DMS53 treated with DMSO at 0.1 percent for 48 hours (cell line): ENCODE measurements around the gene FOXN3.

Source experiments
- DNase-seq: peaks from one replicate; lab custom pipeline; 2025; ENCODE audit not compliant: unreplicated experiment; lab: John Stamatoyannopoulos, UW

The FOXN3 gene

DNA sequence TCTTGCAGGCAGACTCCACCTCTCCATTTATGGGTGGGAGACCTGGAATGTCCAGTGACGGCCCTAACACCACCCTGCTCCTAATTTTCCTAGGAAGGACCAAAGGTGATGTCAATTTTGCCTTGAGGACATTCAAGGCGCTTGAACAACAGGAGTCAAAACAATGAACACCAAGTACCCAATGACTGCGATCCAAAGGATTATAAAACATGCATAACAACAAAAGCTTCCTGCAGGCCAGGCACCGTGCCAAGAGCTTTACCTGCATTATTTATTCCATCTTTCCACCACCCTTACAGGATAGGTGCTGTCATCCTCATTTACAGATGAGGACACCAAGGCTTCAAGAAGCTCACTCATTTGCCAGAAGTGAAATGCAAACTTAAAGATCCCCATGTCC lies 15.2 kb upstream of the FOXN3 start:
- DNase-seq: no peak

DNA sequence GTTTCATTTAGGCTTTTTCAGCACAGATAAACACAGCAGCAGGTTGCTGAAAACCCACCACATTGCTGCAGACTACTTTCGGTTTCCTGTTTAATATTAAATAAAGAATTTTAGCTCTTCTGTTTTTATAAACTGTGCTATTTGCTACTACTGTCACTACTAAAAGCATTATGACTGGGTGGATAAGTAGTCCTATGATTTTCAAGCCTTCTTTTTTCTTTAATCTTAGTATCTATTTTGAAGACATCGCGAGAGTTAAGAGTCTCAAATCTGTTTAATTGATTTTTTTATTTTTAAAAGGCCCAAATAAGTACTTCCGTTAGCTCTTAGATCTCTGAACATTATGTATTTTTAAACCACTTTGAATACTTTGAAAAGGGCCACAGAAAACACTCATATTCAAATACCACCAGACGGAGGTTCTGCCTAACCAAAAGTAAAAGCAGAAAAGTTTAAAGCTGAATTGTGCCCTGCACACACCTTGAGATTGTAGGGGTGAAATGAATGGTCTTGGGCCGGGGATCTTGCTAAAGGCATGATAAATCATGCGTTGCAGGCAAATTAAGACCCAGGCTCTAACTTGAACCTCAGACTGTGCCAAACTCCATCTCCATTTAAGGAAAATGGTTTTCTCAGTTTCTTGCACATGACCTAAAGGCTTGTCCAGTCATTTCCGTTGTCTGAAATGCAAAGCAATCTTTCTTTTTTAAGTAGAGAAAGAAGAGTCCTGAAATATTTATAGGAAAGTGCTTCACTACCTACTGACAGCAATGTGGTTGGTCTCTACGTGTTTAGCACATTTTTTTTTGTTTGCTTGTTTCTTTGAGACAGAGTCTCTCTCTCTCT lies 13.6 kb upstream of the FOXN3 start:
- no peak for DNase-seq

DNA sequence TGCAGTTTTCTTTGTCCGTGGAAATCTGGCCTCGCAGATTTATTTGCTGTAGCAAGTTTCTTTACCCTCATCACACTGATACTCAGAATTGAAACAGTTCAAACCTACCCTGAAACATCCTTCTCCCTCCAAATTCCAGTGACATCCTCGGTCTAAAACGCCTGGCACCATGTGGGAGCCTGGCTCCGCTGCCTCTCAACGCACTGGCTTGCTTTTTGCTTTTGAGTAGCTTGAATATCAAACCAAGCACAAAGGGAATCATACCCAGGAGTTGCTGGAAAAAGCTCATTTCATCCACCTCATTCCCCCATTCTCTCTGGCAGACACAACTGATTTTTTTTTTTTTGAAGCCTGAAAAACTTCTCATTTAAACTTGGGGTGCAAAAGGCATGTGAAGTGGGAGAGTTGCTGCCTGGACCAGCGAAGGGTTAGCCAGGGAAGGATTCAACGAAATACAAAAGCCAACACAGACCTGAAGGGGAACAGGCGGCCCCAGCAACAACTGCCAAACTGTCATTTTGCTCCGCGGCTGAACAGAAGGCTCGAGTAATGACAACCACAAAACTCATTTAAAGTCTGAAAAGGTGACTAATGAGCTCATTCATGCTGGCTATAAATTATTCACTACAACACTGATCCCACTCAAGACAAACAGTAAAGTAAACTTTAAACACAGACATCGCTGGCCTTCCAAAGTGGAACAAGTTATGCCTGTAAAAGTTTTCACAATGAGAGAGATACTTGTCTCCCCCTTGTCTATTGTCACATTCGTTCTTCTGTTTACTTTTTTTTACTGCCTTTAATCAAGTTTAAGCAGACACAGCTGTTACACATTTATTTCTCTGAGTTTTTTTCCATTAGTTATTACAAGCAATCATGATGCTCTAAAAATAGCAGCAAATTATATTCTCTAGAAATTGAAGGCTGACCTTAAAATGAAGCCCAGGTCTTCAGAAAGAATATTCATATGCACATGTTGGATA lies 12.5 kb upstream of the FOXN3 start:
- no peak for DNase-seq

DNA sequence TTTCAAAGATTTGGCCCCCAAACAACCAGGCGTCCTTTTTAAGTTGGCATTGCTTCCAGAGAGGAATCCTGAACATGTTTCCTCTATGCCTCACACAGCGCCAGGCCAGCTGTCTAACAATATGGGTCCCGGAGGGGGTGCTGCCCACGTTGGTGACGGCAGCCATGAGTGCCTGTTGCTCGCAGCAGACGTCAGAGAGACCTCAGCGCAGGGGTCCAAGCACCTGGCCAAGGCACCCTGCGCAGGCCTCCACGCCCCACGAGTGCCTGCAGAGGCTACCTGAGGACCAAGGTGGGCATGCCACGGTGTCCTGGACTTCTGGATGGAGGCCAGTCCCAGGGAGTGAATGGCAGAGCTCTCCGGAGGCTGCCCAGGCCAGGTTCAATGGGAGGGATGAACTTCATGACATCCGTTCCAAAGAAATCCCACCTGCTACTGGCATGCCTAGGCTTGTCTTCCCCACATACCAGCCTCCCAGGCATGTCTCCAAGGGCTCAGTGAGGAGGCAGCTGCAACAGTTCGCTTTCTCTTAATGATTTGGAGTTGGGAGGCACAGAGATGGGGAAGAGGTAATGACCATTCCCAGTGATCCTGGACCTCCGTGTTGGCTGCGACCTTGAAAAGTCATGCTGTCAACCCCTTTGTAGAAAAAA lies 11.6 kb upstream of the FOXN3 start:
- DNase-seq: no peak

DNA sequence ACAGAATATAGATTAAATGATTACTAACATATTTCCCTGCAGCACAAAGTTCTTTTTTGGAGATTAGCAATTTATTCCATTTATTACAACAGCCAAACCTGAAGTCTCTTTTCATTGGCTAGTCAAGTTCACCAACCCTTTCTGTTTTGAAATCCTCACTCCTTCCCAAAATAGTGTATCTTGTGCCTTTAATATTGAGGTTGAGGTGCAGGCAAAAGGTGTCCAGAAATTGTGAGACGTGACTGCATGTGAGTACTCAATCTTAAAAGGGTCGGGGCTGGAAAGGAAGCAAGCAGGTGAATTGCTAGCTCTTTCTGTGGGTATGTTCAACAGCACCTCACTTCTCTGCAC lies 11.1 kb upstream of the FOXN3 start:
- DNase-seq: no peak

DNA sequence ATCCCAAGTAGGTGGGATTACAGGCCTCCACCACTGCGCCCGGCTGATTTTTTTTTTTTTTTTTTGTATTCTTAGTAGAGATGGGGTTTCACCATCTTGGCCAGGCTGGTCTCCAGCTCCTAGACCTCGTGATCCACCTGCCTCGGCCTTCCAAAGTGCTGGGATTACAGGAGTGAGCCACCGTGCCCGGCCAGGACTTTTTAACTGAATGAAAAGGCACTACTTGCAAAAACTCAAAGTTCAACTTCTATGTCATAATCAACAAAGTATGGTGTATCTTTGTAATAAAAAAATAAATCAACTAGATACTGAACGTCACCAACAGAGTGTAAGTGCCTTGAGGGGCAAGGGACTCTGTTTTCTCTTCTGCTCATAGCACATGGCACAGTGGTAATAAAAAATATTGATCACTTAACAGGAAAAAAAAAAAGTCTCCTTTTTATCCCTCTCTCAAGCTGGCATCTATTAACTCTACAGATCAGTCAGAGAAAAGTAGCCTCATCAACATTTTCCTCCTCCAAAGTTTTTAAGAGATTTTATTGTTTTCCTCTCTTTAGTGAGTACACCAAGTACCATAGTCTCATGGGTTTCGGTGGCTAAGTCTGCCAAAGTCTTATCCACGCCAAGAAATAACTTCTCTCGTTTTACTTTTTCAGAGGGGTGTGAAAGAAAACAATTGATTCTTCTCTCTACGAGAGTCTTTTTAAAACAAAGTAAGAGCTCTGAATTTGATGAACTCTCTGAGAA lies 10.6 kb upstream of the FOXN3 start:
- DNase-seq: no peak

DNA sequence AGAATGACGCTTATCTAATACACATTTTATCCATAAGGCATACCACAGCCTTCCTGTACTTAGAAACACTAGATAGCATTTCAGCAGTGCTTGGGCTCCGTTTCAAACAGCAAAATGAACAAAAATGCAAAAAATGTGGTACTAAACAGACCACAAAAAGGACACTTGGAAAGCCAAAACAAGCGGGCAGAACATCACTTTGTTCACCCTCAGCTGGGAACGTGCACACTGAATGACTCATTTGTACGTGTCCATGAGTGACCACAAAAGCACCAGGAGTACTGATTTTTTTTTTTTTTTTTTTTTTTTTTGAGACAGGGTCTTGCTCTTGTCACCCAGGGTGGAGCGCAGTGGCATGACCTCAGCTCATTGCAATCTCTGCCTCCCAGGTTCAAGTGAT lies 8.9 kb upstream of the FOXN3 start:
- no peak for DNase-seq

DNA sequence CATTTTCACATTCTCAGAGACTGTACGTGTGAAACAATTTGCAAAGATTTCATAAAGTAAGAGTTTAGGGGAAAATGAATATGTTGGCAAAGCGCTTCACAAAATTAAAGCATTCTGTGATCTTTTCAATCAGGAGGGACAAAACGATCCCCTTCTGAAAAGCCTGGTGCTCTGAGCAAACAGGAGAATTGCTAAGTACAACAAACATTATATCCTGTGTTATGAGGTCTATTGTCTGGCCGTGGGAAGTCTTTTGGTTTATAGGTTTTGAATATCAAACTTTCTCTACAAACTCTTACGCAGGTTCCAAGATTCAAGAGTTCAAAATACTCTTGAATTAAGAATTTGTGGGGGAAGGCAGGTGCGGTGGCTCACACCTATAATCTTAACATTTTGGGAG lies 7.2 kb upstream of the FOXN3 start:
- DNase-seq: no peak

DNA sequence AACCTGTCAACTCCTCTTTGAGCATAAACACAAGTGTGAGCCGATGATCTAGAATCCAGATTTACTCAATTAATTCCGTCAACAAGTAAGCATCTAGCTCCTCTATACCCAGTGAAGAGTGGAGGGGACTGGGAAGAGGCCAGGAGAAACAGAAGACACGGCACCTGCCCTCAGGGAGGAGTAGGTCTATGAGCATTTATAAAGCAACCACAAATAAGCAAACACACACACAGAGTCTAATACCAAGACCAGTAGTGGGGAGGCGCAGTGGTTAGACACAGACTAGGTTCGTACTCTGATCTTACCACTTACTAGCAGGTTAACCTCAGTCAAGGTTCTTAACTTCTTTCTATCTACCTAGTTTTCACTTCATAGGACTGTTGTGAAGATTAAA lies 5.9 kb upstream of the FOXN3 start:
- DNase-seq: no peak

DNA sequence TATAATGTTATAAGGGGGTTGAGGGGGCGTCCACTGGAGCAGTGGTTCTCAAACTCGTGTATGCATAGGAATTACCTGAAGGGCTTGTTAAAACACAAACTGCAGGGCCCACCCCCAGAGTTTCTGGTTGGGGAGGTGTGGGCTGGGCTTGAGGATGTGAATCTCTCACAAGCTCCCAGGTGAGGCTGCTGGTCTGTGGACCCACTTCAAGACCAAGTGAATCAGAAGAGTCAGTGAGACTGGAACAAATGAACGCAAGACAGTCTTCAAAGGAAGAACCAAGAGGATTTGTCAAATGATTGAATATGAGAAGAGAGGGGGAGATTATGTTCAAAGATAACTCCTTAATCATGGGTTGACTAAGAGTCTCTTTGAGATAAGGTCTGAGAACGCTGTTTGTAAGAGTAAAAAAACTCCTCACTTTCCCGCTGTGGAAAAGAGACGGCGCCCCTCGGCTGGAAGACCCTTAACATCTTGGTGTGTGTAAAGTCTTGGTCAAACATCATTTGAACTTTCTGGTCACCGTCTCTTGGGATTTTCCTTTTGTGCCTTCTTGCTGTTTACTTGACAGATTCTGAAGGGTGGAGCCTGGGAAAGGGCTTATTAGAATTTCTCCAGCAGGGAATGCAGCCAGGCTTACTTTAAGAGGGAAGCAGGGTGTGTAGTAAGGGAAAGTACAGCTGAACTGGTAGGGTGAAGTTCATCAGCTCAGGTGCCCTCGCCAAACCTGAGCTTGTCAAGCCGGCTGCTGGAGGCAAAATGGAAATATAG lies 5.3 kb upstream of the FOXN3 start:
- no peak for DNase-seq

DNA sequence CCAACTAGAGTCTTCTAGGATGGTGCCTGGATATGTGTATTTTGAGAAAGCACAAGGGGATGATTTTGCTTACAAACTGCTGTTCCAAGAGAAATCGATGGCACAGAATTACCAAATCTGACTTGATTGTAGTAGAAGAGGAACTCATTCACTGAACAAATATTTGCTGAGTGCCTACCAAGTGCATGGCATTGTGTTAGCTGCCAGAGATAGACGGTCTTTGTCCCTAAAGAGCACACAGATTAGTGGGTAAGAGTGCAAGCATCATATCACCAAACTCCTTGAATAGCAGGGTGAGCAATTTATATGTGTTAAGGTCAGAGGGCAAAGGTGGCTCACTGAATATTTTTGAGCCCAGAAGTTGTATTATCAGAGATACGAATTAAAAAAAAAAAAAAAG lies 3.5 kb upstream of the FOXN3 start:
- peak; percentile 12 for DNase-seq

DNA sequence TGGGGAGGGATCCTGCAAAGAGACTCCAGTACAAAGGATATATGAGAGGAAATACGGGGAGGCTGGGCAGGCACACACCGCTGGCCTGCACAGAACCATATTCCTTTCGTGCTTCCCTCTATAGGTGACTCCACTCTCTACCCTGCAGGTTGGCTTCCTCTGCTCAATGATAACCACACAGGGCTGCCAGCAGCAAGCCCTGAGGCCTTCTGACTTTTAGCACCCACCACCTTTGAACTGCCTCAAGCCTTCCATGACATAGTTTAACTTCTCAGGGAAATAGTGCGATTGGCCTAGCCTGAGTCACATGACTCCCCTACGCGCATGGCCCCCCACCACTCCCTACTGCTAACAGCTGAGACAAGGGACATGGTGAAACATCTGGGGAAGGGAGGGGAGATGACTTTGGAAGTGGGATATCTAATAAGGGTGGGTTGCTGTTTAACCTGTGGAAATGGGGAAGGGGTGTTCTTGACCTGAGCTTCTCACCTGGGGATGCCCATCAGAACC lies 3.0 kb upstream of the FOXN3 start:
- DNase-seq: no peak

DNA sequence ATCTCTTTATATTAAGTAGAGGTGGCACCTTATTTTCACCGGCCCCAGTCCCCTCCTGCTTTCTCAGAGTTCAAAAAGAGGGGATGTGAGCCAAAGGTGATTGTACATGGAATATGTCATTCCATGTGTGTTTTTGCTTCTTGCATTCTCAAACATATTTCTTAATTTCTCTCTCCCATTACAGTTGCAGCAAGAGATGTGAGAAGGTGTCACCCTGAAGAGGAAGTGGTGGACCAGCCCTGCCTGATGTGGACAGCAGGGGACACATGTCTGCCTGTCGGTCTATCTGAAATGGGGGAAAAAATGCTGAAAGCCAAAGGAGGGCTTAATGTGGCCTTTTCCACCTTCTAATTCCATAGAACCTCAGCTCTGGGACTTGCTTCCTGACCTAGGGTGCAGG lies 1.9 kb upstream of the FOXN3 start:
- DNase-seq: no peak

DNA sequence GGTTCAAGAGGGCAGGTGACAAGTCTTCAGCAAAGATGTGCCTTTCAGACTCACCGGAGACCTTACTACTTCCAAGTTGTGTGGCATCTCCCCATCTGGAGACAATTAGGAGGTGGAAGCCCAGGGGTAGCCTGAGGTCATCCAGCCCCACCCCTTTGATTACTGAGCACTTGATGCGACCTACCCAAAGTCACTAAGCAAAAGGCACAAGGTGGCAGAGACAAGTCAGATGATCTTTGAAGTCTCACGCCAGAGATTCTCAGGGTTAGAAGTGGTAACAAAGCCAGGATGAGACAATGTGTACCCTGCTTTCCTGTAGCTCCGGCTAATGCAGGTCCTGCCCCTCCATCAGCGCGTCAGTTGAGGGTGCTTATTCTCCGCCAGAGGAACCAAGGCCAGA lies 1.4 kb upstream of the FOXN3 start:
- no peak for DNase-seq

DNA sequence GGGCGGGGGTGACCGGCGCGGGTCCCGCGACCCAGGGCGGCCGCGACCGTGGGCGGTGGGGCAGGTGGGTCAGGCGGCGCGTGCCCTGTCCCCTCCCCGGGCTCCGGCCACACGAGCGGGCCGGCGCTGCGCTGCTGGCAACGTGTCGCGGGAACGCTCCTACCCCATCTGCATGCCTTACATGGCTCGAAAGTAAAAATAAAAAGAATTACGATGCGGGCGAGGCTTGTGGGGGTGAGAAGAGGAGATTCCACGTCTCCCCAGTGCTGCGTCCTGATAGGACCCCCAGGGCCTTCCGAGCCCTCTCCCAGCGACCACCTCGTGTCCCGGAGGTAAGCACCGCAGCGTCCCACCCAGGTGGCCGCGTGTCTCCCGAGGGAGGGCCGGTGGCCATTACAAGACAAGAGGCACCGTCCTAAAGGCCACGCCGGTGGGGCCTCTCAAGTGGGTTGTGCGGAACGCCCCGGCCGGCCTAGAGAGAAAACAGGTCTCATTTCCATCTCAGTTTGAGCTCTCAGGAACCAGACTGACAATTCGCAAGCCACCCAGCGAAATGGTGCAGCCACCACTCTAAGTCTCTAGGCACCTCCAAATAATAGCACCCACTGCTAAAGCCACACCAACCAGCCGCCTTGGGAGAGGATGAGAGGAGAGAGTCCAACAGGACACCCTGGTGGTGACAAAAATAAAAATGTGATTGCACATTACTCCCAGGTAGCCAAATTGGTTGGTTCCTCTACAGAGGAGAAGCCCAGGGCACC lies 612 bp upstream of the FOXN3 start:
- peak; percentile 54 for DNase-seq

DNA sequence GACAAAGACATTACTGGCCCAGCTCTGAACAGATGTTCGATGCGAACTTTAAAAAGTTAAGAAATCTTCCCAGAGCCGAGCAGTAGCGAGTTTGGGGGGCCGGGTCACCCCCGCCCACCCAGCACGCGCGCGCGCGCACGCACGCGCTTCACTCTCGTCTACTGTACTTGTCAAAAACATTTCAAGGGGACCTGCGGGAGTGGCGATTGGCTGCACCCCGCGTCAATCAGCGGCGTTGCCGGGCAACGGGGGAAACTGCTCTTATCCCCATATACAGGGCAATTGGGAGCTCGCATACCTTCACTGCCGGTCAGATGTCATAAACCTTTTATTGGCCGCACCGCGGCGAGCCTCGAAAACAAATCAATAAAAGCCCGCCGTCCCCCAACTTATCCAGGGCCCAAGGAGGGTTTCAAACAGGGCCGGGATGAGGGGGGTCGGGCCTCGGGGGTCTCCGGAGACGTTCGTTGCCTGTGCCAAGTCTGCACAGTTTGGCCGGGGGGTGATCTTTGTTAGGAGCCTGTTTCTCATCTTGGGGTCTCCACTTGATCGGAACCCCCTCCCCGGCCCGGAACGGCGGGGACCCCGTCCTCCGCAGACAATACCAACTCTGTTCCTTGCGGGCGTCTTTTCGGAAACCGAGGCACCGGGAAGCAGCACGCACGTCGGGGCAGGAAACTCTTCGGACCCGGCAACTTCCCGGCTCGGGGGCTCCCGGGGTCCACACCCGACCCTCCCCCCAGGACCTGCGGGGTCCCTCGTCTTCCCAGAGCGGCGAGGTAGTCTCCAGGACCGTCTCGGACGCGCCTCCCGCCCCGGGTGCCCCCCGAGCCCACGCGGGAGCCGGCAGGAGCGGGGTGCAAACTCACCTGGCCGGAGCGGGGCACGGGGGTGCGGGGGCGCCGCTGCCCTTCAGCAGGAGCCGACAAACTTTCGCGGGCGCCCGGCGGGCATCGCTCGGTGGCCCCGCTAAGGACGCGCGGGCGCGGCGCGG lies 734 bp downstream of the FOXN3 start:
- DNase-seq: peak; percentile 84

DNA sequence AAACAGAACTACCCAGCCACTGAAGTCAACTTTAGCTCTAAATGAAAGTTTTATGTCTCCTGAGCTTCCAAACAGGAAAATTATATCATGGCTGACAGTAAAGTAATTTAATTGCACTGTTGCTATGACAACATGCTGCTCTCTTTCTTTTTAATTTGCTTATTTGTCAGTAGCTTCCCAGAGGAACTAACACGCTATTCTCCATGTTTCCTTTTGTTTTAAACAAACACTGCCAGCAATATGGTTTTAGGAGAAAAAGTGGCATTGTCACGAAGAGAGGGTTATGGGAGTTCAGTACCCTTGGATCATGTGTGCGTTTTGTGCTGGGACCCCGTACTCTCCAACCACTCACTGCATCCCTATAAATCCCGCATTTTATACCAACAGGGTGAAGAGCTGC lies 1.9 kb downstream of the FOXN3 start:
- no peak for DNase-seq

DNA sequence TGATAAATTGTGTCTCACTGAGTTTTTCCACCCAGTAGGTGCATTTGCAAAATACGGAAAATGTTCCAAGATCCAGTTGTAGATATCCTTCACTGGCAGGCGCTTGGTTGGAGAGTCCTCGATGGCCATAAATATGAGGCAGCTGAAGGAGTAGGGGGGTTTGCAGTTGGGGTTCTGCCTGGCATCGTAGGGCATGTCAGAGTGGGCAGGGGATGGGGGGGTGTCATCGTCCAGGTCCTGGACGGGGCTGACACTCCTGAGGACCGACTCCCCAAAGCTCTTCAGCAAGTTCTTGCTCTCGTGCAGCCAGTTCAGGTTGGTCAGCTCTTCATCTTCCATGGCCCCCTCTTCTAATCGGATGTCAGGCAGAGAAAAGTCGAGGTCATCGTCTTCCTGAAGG lies 5.1 kb downstream of the FOXN3 start:
- no peak for DNase-seq
